ENCODE data around the gene PKNOX1. TPM values are rescaled to one million over a fixed set of nuclear protein-coding genes. Genes with fewer than 3 reads are reported as not detected.

PKNOX1 gene
- polyA plus RNA-seq, 3 donors = 9.2 to 11.8 (median 9.9) TPM

DNA sequence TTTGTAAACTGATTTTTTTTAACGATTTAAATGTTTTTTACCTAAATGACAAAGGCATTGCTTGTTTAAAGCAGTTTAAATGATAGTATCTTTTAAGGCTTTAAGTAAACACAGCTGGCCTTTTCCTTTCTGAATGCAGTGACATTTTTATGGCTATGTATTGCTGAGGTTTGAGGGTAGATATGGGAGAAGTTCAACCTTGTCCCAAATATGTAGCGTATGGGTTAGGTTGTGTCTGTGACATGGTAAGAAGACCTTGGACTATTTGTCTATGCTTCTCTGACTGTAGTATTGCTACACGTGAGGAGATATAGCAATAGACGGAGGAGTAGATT lies 32.5 kb downstream of the PKNOX1 start:
- Histone ChIP-seq H3K4me1 (ENCODE audit: control insufficient read depth in 1 of 2, insufficient read depth in 2 of 2, low read length in 2 of 2) (no peaks in the 10 kb centered on the region), H3K4me2 (replicated peaks; ENCODE audit: extremely low read depth, low read length, poor library complexity, severe bottlenecking) (no peak overlapping the region), H3K9me3 (replicated peaks in 1 of 2; ENCODE audit: control insufficient read depth in 1 of 2, insufficient read depth in 1 of 2, low read length in 2 of 2) (peaks cover 0 to 8% of the 10 kb centered on the region in 2 donors), H4K20me1 (ENCODE audit: insufficient read depth, low read length) (no peaks in the 10 kb centered on the region), H2AFZ (ENCODE audit: insufficient read depth, low read depth, low read length, poor library complexity, severe bottlenecking) (no peak overlapping the region), H3K27me3 (ENCODE audit: control insufficient read depth in 2 of 2, insufficient read depth in 2 of 2, low read length in 2 of 2) (no peaks in the 10 kb centered on the region), H3K27ac (ENCODE audit: low read depth in 1 of 2, low read length in 2 of 2) (no peak overlapping the region), H3K79me2 (ENCODE audit: insufficient read depth, low read length) (no peaks in the 10 kb centered on the region), H3K9ac (ENCODE audit: insufficient read depth, low read length, poor library complexity, severe bottlenecking) (no peak overlapping the region), H3K4me3 (replicated peaks in 1 of 3; ENCODE audit: low read depth in 2 of 3, low read length in 3 of 3) (no peak overlapping the region), H3K36me3 (replicated peaks in 1 of 2; ENCODE audit: control insufficient read depth in 1 of 2, insufficient read depth in 2 of 2, low read length in 2 of 2) (peaks cover 47 to 66% of the 10 kb centered on the region in 2 donors)
- Mint-ChIP-seq H3K27ac (no peak overlapping the region), H3K36me3 (peaks cover 67 to 71% of the 10 kb centered on the region in 2 donors), H3K4me1 (no peaks in the 10 kb centered on the region), H3K27me3 (ENCODE audit: low read depth in 3 of 3) (peaks cover 0 to 4% (median 0%) of the 10 kb centered on the region in 3 donors), H3K4me3 (no peak overlapping the region), H3K9me3 (peaks cover 0 to 2% (median 0%) of the 10 kb centered on the region in 7 donors)
- TF ChIP-seq, protein P1, sequence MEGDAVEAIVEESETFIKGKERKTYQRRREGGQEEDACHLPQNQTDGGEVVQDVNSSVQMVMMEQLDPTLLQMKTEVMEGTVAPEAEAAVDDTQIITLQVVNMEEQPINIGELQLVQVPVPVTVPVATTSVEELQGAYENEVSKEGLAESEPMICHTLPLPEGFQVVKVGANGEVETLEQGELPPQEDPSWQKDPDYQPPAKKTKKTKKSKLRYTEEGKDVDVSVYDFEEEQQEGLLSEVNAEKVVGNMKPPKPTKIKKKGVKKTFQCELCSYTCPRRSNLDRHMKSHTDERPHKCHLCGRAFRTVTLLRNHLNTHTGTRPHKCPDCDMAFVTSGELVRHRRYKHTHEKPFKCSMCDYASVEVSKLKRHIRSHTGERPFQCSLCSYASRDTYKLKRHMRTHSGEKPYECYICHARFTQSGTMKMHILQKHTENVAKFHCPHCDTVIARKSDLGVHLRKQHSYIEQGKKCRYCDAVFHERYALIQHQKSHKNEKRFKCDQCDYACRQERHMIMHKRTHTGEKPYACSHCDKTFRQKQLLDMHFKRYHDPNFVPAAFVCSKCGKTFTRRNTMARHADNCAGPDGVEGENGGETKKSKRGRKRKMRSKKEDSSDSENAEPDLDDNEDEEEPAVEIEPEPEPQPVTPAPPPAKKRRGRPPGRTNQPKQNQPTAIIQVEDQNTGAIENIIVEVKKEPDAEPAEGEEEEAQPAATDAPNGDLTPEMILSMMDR (IDR thresholded peaks at IDR 0.05) = no peak
- DNase-seq = no peak
- WGBS (ENCODE audit: insufficient coverage) = 100% methylated on average over 2 of the region's 4 CpGs
- intact Hi-C loops (cut with micrococcal nuclease) = no loop called here

DNA sequence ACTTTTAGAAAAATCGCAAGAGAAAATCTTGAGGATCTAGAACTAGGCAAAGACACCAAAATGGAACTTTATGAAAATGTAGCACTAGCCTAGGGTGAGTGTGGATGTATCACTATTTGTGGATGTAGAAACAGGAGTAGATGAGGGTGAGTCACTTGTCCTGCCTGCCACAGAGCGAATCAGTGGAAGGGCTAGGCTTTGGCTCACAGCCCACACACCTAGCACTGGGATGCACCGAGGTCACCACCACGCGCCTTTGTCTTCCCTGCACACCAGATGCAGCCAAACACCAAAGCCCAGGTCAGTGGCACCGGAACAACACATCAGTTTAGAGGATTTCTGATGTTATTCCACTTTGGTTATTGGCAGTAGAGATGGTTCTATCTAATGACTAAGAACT lies 38.2 kb downstream of the PKNOX1 start:
- DNase-seq = no peak
- H3K4me2 ChIP-seq (replicated peaks; ENCODE audit: extremely low read depth, low read length, poor library complexity, severe bottlenecking) = no peak overlapping the region
- Mint-ChIP-seq H3K27ac (peak overlapping the region in 1 of 7 donors; percentile 73), H3K36me3 (peaks cover 75 to 92% of the 10 kb centered on the region in 2 donors), H3K4me1 (peaks cover 6% of the 10 kb centered on the region), H3K27me3 (ENCODE audit: low read depth in 3 of 3) (peaks cover 0 to 1% (median 0%) of the 10 kb centered on the region in 3 donors), H3K4me3 (no peak overlapping the region), H3K9me3 (peaks cover 0 to 2% (median 0%) of the 10 kb centered on the region in 7 donors)
- H3K4me3 ChIP-seq (replicated peaks in 1 of 3; ENCODE audit: low read depth in 2 of 3, low read length in 3 of 3) = no peak overlapping the region
- no peak overlapping the region for H3K9ac ChIP-seq (ENCODE audit: insufficient read depth, low read length, poor library complexity, severe bottlenecking)
- H4K20me1 ChIP-seq (ENCODE audit: insufficient read depth, low read length) = no peaks in the 10 kb centered on the region
- H3K27me3 ChIP-seq (ENCODE audit: control insufficient read depth in 2 of 2, insufficient read depth in 2 of 2, low read length in 2 of 2) = no peaks in the 10 kb centered on the region
- intact Hi-C loops (cut with micrococcal nuclease) = no loop called here
- no peaks in the 10 kb centered on the region for H3K9me3 ChIP-seq (replicated peaks in 1 of 2; ENCODE audit: control insufficient read depth in 1 of 2, insufficient read depth in 1 of 2, low read length in 2 of 2)
- peaks cover 57 to 87% of the 10 kb centered on the region in 2 donors for H3K36me3 ChIP-seq (replicated peaks in 1 of 2; ENCODE audit: control insufficient read depth in 1 of 2, insufficient read depth in 2 of 2, low read length in 2 of 2)
- 100% methylated on average over 1 of the region's 6 CpGs for WGBS (ENCODE audit: insufficient coverage)
- TF ChIP-seq, protein P1 (IDR thresholded peaks at IDR 0.05) = no peak
- H3K27ac ChIP-seq (ENCODE audit: low read depth in 1 of 2, low read length in 2 of 2) = no peak overlapping the region
- H2AFZ ChIP-seq (ENCODE audit: insufficient read depth, low read depth, low read length, poor library complexity, severe bottlenecking) = no peak overlapping the region
- H3K4me1 ChIP-seq (ENCODE audit: control insufficient read depth in 1 of 2, insufficient read depth in 2 of 2, low read length in 2 of 2) = no peaks in the 10 kb centered on the region
- no peaks in the 10 kb centered on the region for H3K79me2 ChIP-seq (ENCODE audit: insufficient read depth, low read length)

All from CD14-positive monocyte (primary cell).